Stomach (tissue), 9 donors: ENCODE data around the gene NUP62. TPM values are rescaled to one million over a fixed set of nuclear protein-coding genes. Genes with fewer than 3 reads are reported as not detected.
"Not testable (repeated sequence)": the region's sequence is repeated elsewhere in the genome, so short reads cannot be mapped to it uniquely, and the experiment has no call there.

Experiments
- DNase-seq, 2 donors: peaks; one replicate each; pipeline versions ENCODE4 v3.0.0 to v3.0.0-alpha.2; 2013 to 2019
- H3K27ac ChIP-seq, 5 donors: fragments of 200-600 bp in 4 of 5; sonication (generic) in 4 of 5; one replicate each; pipeline ENCODE4 v1.5.1; 2013 to 2019; ENCODE audit warnings: mild to moderate bottlenecking in 1 of 5, moderate library complexity in 1 of 5
- H3K27me3 ChIP-seq, 3 donors: fragments of 200-600 bp; sonication (generic); one replicate each; pipeline ENCODE4 v1.5.1; 2017 to 2019; ENCODE audit warnings: mixed run types in 1 of 3
- H3K36me3 ChIP-seq, 4 donors: fragments of 200-600 bp; sonication (generic); 1 replicate in 3 of 4; 2 replicates in 1 of 4; pipeline ENCODE4 v1.5.1; 2016 to 2019
- H3K4me1 ChIP-seq, 4 donors: fragments of 200-600 bp; sonication (generic); one replicate each; pipeline ENCODE4 v1.5.1; 2016 to 2019
- H3K4me3 ChIP-seq, 4 donors: fragments of 200-600 bp; sonication (generic) in 3 of 4; one replicate each; pipeline ENCODE4 v1.5.1; 2016 to 2019; ENCODE audit warnings: mild to moderate bottlenecking in 1 of 4
- H3K9me3 ChIP-seq, 4 donors: fragments of 200-600 bp; sonication (generic); one replicate each; pipeline ENCODE4 v1.5.1; 2016 to 2019
- CTCF ChIP-seq, 7 experiments: fragments of 450-650 bp in 4 of 7; fragments of 200-600 bp in 3 of 7; sonication (generic) in 3 of 7; IDR thresholded peaks; one replicate each; pipeline ENCODE4 v1.5.1; 2016 to 2019; ENCODE audit warnings: antibody characterized with exemption in 7 of 7, control low read depth in 2 of 7, mild to moderate bottlenecking in 1 of 7
- EP300 ChIP-seq: sonication (generic); formaldehyde crosslinking; IDR thresholded peaks from one replicate; pipeline ENCODE4 v1.6.1; 2017; ENCODE audit warnings: antibody characterized with exemption
- POLR2A ChIP-seq, 4 donors: fragments of 450-650 bp; IDR thresholded peaks; one replicate each; pipeline ENCODE4 v1.6.1; 2016; ENCODE audit warnings: antibody characterized with exemption in 4 of 4, control low read depth in 2 of 4, mild to moderate bottlenecking in 1 of 4, moderate library complexity in 1 of 4
- POLR2AphosphoS5 ChIP-seq, 3 donors: sonication (generic); formaldehyde crosslinking; IDR thresholded peaks; one replicate each; pipeline ENCODE4 v1.6.1; 2016; ENCODE audit warnings: antibody characterized with exemption in 3 of 3
- WGBS, 5 donors: extraction: QIAGEN DNeasy Blood & Tissue Kit in 3 of 5; methylation state at CpG; one replicate each; pipeline versions ENCODE4 v1.1.5 to v1.1.7; 2013 to 2018; 5-methylcytosine and 5-hydroxymethylcytosine counted together
- intact Hi-C: fragments of 100-400 bp; cut with DNase I; formaldehyde crosslinking; loops from one replicate; pipeline ENCODE4 v1.15.1; 2023; ENCODE audit warnings: low total_unique reads
- polyA plus RNA-seq, 3 donors: library from polyadenylated mRNA; stranded (reverse); fragments of 200-250 nt; gene quantifications; one replicate each; pipeline ENCODE4 v1.2.3, GENCODE V29; 2013
- total RNA-seq, 5 donors: library from RNA; depleted of rRNA; stranded (reverse); fragments of >200 nt; gene quantifications; one replicate each; pipeline versions ENCODE4 v1.1.0 to v1.2.3, GENCODE V29; 2014 to 2016
- donor health status: healthy with polysubstance abuse.
- donor health status: Bipolar disorder and iron deficiency.
- donor health status: healthy.

Gene NUP62
- total and polyA plus RNA-seq, 8 donors, result 5.3 to 58.0 (median 15.2) TPM

GRCh38 chr19:49950956-49951526 lies 21.7 kb upstream of the NUP62 start:
- no peak overlapping the region for H3K4me3 ChIP-seq
- WGBS, 5 donors, result 86 to 89% (median 87%) methylated on average over 12 to 13 of the region's 13 CpGs
- no peaks in the 10 kb centered on the region for H3K9me3 ChIP-seq
- DNase-seq, result no peak
- peaks cover 12 to 41% (median 27%) of the 10 kb centered on the region in 4 donors for H3K4me1 ChIP-seq
- H3K36me3 ChIP-seq, result no peaks in the 10 kb centered on the region
- peaks cover 0 to 35% (median 0%) of the 10 kb centered on the region in 3 donors for H3K27me3 ChIP-seq
- intact Hi-C loops, result no loop called here
- H3K27ac ChIP-seq, result no peak overlapping the region
- no peak for TF ChIP-seq EP300
- no peak for TF ChIP-seq POLR2AphosphoS5 (IDR thresholded peaks at IDR 0.05)

- Histone ChIP-seq H3K9me3 (no peaks in the 10 kb centered on the region), H3K27ac (no peak overlapping the region), H3K36me3 (no peaks in the 10 kb centered on the region), H3K27me3 (peaks cover 0 to 35% (median 0%) of the 10 kb centered on the region in 3 donors), H3K4me1 (peaks cover 12 to 39% (median 26%) of the 10 kb centered on the region in 4 donors), H3K4me3 (no peak overlapping the region)
- intact Hi-C loops, result no loop called here
- TF ChIP-seq CTCF (IDR thresholded peaks at IDR 0.05) (no peak), EP300 (no peak), POLR2AphosphoS5 (IDR thresholded peaks at IDR 0.05) (no peak), POLR2A (IDR thresholded peaks at IDR 0.05) (no peak)
- no peak for DNase-seq
- WGBS, 5 donors, result 74 to 89% (median 85%) methylated on average over 5 of the region's 5 CpGs
Observed at GRCh38 chr19:49950590-49950948, 21.3 kb upstream of the NUP62 start.

DNA sequence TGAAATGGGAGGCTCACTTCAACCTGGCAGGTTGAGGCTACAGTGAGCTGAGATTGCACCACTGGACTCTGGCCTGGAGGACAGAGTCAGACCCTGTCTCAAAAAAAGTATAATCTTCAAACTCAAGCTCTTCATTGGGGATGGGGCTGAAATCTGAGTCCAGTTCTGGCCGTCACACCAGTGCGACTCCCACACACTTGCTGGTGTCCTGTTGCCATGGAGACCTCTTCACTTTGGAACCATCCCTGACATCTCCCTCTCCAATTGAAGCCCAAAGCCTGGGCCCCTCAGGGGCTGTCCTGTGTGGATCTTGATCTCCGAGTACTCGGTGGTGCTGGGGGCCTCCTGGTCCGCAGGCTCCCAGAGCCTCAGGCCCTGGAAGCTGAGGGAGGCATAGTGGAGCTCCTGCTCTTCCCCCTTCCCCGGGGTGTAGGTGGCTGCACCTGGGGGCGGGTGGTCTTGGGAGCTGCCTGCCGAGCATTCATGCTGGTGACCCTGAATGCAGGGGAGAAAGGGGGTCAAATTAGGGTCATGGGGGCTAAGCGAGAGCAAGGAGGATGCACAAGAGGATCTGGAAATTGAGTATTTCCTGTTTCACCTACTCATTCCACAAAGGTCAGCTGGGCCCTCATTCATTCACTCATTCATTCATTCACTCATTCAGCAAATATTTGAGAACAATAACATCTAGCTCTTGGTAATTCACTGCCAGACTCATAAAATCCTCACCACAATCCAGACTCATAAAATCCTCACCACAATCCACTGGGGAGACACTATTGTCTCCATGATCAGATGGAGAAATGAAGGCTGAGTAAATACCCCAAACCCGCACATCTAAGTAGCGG lies 20.7 kb upstream of the NUP62 start:
- no peak for DNase-seq
- Histone ChIP-seq H3K4me3 (no peak overlapping the region), H3K27me3 (peaks cover 0 to 35% (median 0%) of the 10 kb centered on the region in 3 donors), H3K27ac (no peak overlapping the region), H3K9me3 (no peaks in the 10 kb centered on the region), H3K36me3 (no peaks in the 10 kb centered on the region), H3K4me1 (peaks cover 9 to 32% (median 22%) of the 10 kb centered on the region in 4 donors)
- intact Hi-C loops, result no loop called here
- TF ChIP-seq POLR2AphosphoS5 (IDR thresholded peaks at IDR 0.05), result no peak
- no peak for TF ChIP-seq CTCF (IDR thresholded peaks at IDR 0.05)
- no peak for TF ChIP-seq POLR2A (IDR thresholded peaks at IDR 0.05)
- TF ChIP-seq EP300, result no peak
- WGBS, 5 donors, result 71 to 85% (median 77%) methylated on average over 10 to 11 of the region's 11 CpGs

GRCh38 chr19:49946415-49946814 lies 17.1 kb upstream of the NUP62 start:
- Histone ChIP-seq H3K4me1 (no peaks in the 10 kb centered on the region), H3K4me3 (no peak overlapping the region), H3K9me3 (no peaks in the 10 kb centered on the region), H3K27me3 (peaks cover 0 to 29% (median 0%) of the 10 kb centered on the region in 3 donors), H3K27ac (no peak overlapping the region), H3K36me3 (no peaks in the 10 kb centered on the region)
- no peak for DNase-seq
- TF ChIP-seq POLR2AphosphoS5 (IDR thresholded peaks at IDR 0.05) (no peak), CTCF (IDR thresholded peaks at IDR 0.05) (no peak), EP300 (no peak), POLR2A (IDR thresholded peaks at IDR 0.05) (no peak)
- 71 to 80% (median 75%) methylated on average over 7 to 8 of the region's 8 CpGs for WGBS, 5 donors
- intact Hi-C loops, result no loop called here

DNA sequence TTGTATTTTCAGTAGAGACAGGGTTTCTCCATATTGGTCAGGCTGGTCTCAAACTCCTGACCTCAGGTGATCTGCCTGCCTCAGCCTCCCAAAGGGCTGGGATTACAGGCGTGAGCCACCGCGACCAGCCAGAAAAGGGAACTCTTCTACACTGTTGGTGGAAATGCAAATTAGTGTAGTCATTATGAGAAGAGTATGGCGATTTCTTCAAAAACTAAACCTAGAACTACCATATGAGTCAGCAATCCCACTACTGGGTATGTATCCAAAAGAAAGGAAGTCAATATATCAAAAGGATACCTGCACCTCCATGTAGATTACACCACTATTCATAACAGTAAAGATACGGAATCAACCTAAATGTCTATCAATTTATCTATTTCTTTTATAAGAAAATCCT lies 15.3 kb upstream of the NUP62 start:
- H3K9me3 ChIP-seq, H3K36me3 ChIP-seq, intact Hi-C loops, H3K4me1 ChIP-seq, DNase-seq, H3K4me3 ChIP-seq, H3K27ac ChIP-seq: not testable (repeated sequence)
- peaks cover 0 to 22% (median 0%) of the 10 kb centered on the region in 3 donors for H3K27me3 ChIP-seq
- WGBS, 5 donors, result 75 to 85% (median 80%) methylated on average over 5 of the region's 5 CpGs
